ENCODE measurements around the gene ANP32A.
A peak's percentile ranks its signal among the peaks of the same experiment; 100 is the strongest.

ANP32A gene

GRCh38 chr15:68843425-68844311, 23.0 kb upstream of the ANP32A start:
- Histone ChIP-seq H3K27ac (ENCODE audit: low read depth, low read length) (no peak overlapping the region), H3K9me3 (ENCODE audit: insufficient read depth, low read depth, low read length) (no peaks in the 10 kb centered on the region), H3K4me3 (ENCODE audit: low read length) (peak overlapping the region; percentile 58), H3K9ac (ENCODE audit: low read depth, low read length) (no peak overlapping the region; the same call in 1 of the 2 replicates), H3K36me3 (ENCODE audit: insufficient read depth, low read length) (no peaks in the 10 kb centered on the region), H3K4me1 (ENCODE audit: insufficient read depth, low read length) (no peaks in the 10 kb centered on the region), H3K27me3 (ENCODE audit: insufficient read depth, low read length) (peaks cover 48% of the 10 kb centered on the region)
- 6% methylated on average over 29 of the region's 32 CpGs for WGBS

GRCh38 chr15:68842958-68843357, 22.3 kb upstream of the ANP32A start:
- no peaks in the 10 kb centered on the region for H3K36me3 ChIP-seq (ENCODE audit: insufficient read depth, low read length)
- H3K27me3 ChIP-seq (ENCODE audit: insufficient read depth, low read length): peaks cover 48% of the 10 kb centered on the region
- no peaks in the 10 kb centered on the region for H3K9me3 ChIP-seq (ENCODE audit: insufficient read depth, low read depth, low read length)
- no peak overlapping the region for H3K27ac ChIP-seq (ENCODE audit: low read depth, low read length)
- WGBS: 88% methylated on average over 1 of the region's 1 CpG
- H3K4me1 ChIP-seq (ENCODE audit: insufficient read depth, low read length): no peaks in the 10 kb centered on the region
- H3K9ac ChIP-seq (ENCODE audit: low read depth, low read length): no peak overlapping the region
- no peak overlapping the region for H3K4me3 ChIP-seq (ENCODE audit: low read length)

- H3K9me3 ChIP-seq (ENCODE audit: insufficient read depth, low read depth, low read length): peaks cover 16% of the 10 kb centered on the region; the same call in 1 of the 2 replicates
- H3K4me1 ChIP-seq (ENCODE audit: insufficient read depth, low read length): no peaks in the 10 kb centered on the region
- no peaks in the 10 kb centered on the region for H3K36me3 ChIP-seq (ENCODE audit: insufficient read depth, low read length)
- H3K4me3 ChIP-seq (ENCODE audit: low read length): no peak overlapping the region
- H3K9ac ChIP-seq (ENCODE audit: low read depth, low read length): no peak overlapping the region
- peaks cover 4% of the 10 kb centered on the region; the same call in 1 of the 2 replicates for H3K27me3 ChIP-seq (ENCODE audit: insufficient read depth, low read length)
- 95% methylated on average over 3 of the region's 3 CpGs for WGBS
- H3K27ac ChIP-seq (ENCODE audit: low read depth, low read length): no peak overlapping the region
These were observed 13.7 kb upstream of the ANP32A start for GRCh38 chr15:68834346-68834745.

GRCh38 chr15:68833700-68834331, 13.1 kb upstream of the ANP32A start:
- no peaks in the 10 kb centered on the region for H3K36me3 ChIP-seq (ENCODE audit: insufficient read depth, low read length)
- 89% methylated on average over 10 of the region's 10 CpGs for WGBS
- H3K27me3 ChIP-seq (ENCODE audit: insufficient read depth, low read length): peaks cover 8% of the 10 kb centered on the region
- no peaks in the 10 kb centered on the region for H3K4me1 ChIP-seq (ENCODE audit: insufficient read depth, low read length)
- peaks cover 16% of the 10 kb centered on the region; the same call in 1 of the 2 replicates for H3K9me3 ChIP-seq (ENCODE audit: insufficient read depth, low read depth, low read length)
- no peak overlapping the region for H3K4me3 ChIP-seq (ENCODE audit: low read length)
- no peak overlapping the region for H3K27ac ChIP-seq (ENCODE audit: low read depth, low read length)
- H3K9ac ChIP-seq (ENCODE audit: low read depth, low read length): no peak overlapping the region

GRCh38 chr15:68830141-68830785, 9.6 kb upstream of the ANP32A start:
- Histone ChIP-seq H3K27me3 (ENCODE audit: insufficient read depth, low read length) (peaks cover 39% of the 10 kb centered on the region), H3K27ac (ENCODE audit: low read depth, low read length) (no peak overlapping the region), H3K36me3 (ENCODE audit: insufficient read depth, low read length) (no peaks in the 10 kb centered on the region), H3K9me3 (ENCODE audit: insufficient read depth, low read depth, low read length) (peaks cover 4% of the 10 kb centered on the region; the same call in 1 of the 2 replicates), H3K4me3 (ENCODE audit: low read length) (no peak overlapping the region), H3K9ac (ENCODE audit: low read depth, low read length) (no peak overlapping the region), H3K4me1 (ENCODE audit: insufficient read depth, low read length) (no peaks in the 10 kb centered on the region)
- 50% methylated on average over 3 of the region's 3 CpGs for WGBS

- Histone ChIP-seq H3K4me3 (ENCODE audit: low read length) (no peak overlapping the region), H3K9ac (ENCODE audit: low read depth, low read length) (no peak overlapping the region), H3K4me1 (ENCODE audit: insufficient read depth, low read length) (peaks cover 3% of the 10 kb centered on the region; the same call in 1 of the 2 replicates), H3K9me3 (ENCODE audit: insufficient read depth, low read depth, low read length) (no peaks in the 10 kb centered on the region), H3K27ac (ENCODE audit: low read depth, low read length) (no peak overlapping the region), H3K27me3 (ENCODE audit: insufficient read depth, low read length) (peaks cover 47% of the 10 kb centered on the region), H3K36me3 (ENCODE audit: insufficient read depth, low read length) (no peaks in the 10 kb centered on the region)
These were observed 8.4 kb upstream of the ANP32A start for GRCh38 chr15:68829068-68829467.

- Histone ChIP-seq H3K4me3 (ENCODE audit: low read length) (no peak overlapping the region), H3K9ac (ENCODE audit: low read depth, low read length) (no peak overlapping the region), H3K4me1 (ENCODE audit: insufficient read depth, low read length) (peaks cover 26% of the 10 kb centered on the region), H3K9me3 (ENCODE audit: insufficient read depth, low read depth, low read length) (no peaks in the 10 kb centered on the region), H3K36me3 (ENCODE audit: insufficient read depth, low read length) (no peaks in the 10 kb centered on the region), H3K27ac (ENCODE audit: low read depth, low read length) (no peak overlapping the region), H3K27me3 (ENCODE audit: insufficient read depth, low read length) (peaks cover 65% of the 10 kb centered on the region)
- 0% methylated on average over 2 of the region's 3 CpGs for WGBS
These were observed 2.9 kb upstream of the ANP32A start for GRCh38 chr15:68823561-68823960.

- H3K27ac ChIP-seq (ENCODE audit: low read depth, low read length): no peak overlapping the region
- H3K9ac ChIP-seq (ENCODE audit: low read depth, low read length): no peak overlapping the region
- H3K4me1 ChIP-seq (ENCODE audit: insufficient read depth, low read length): peaks cover 26% of the 10 kb centered on the region
- H3K9me3 ChIP-seq (ENCODE audit: insufficient read depth, low read depth, low read length): no peaks in the 10 kb centered on the region
- WGBS: 6% methylated on average over 1 of the region's 3 CpGs
- H3K27me3 ChIP-seq (ENCODE audit: insufficient read depth, low read length): peaks cover 60% of the 10 kb centered on the region
- H3K4me3 ChIP-seq (ENCODE audit: low read length): peak overlapping the region; percentile 21; the same call in 1 of the 2 replicates
- H3K36me3 ChIP-seq (ENCODE audit: insufficient read depth, low read length): no peaks in the 10 kb centered on the region
These were observed 2.1 kb upstream of the ANP32A start for GRCh38 chr15:68822818-68823217.

- no peaks in the 10 kb centered on the region for H3K9me3 ChIP-seq (ENCODE audit: insufficient read depth, low read depth, low read length)
- WGBS: 4% methylated on average over 15 of the region's 16 CpGs
These were observed 1.2 kb upstream of the ANP32A start for GRCh38 chr15:68821841-68822381.

GRCh38 chr15:68821190-68821840, 620 bp upstream of the ANP32A start:
- Histone ChIP-seq H3K27me3 (ENCODE audit: insufficient read depth, low read length) (peaks cover 45% of the 10 kb centered on the region), H3K27ac (ENCODE audit: low read depth, low read length) (no peak overlapping the region; the same call in 1 of the 2 replicates), H3K4me3 (ENCODE audit: low read length) (peak overlapping the region; percentile 100), H3K4me1 (ENCODE audit: insufficient read depth, low read length) (peaks cover 32% of the 10 kb centered on the region), H3K9ac (ENCODE audit: low read depth, low read length) (0 out of 2 replicates have a peak overlapping the region, but pooled peaks have one; percentile 7), H3K9me3 (ENCODE audit: insufficient read depth, low read depth, low read length) (no peaks in the 10 kb centered on the region), H3K36me3 (ENCODE audit: insufficient read depth, low read length) (no peaks in the 10 kb centered on the region)
- 1% methylated on average over 60 of the region's 60 CpGs for WGBS

More at GRCh38 chr15:68821841-68822381, 1.2 kb upstream of the ANP32A start:
- H3K36me3 ChIP-seq (ENCODE audit: insufficient read depth, low read length): no peaks in the 10 kb centered on the region
- 0 out of 2 replicates have a peak overlapping the region, but pooled peaks have one; percentile 7 for H3K9ac ChIP-seq (ENCODE audit: low read depth, low read length)
- no peak overlapping the region for H3K27ac ChIP-seq (ENCODE audit: low read depth, low read length)
- H3K4me3 ChIP-seq (ENCODE audit: low read length): peak overlapping the region; percentile 100
- H3K27me3 ChIP-seq (ENCODE audit: insufficient read depth, low read length): peaks cover 51% of the 10 kb centered on the region
- H3K4me1 ChIP-seq (ENCODE audit: insufficient read depth, low read length): peaks cover 26% of the 10 kb centered on the region

Data from HUES64 (cell line).